Lung (tissue), 12 donors: Measurements from ENCODE around the gene RSRC1. TPM values are rescaled to one million over a fixed set of nuclear protein-coding genes. Genes with fewer than 3 reads are reported as not detected.

Source experiments
- ATAC-seq: fragments of 200-7000 bp; cut with Tn5 transposase; one replicate; pipeline ENCODE4 v1.9.1; 2020; ENCODE audit warnings: moderate number of reproducible peaks; ENCODE audit not compliant: insufficient read depth, low FRiP score
- DNase-seq, 3 donors: peaks; one replicate each; pipeline ENCODE4 v3.0.0-alpha.2; 2013 to 2017
- H3K27ac ChIP-seq, 2 donors: one replicate each; pipeline ENCODE4 v1.5.1; 2013; ENCODE audit warnings: mild to moderate bottlenecking in 2 of 2, moderate library complexity in 2 of 2, control low read depth in 1 of 2, inconsistent platforms in 1 of 2, low read depth in 1 of 2, low read length in 1 of 2
- H3K27me3 ChIP-seq, 3 donors: one replicate each; pipeline ENCODE4 v1.5.1; 2013; ENCODE audit warnings: low read length in 2 of 3; ENCODE audit not compliant: control insufficient read depth in 3 of 3, insufficient read depth in 3 of 3
- H3K36me3 ChIP-seq, 4 donors: one replicate each; pipeline ENCODE4 v1.5.1; 2013; ENCODE audit warnings: low read length in 4 of 4, mild to moderate bottlenecking in 1 of 4, moderate library complexity in 1 of 4; ENCODE audit not compliant: control insufficient read depth in 4 of 4, insufficient read depth in 4 of 4
- H3K4me1 ChIP-seq, 5 donors: one replicate each; pipeline ENCODE4 v1.5.1; 2013; ENCODE audit warnings: low read length in 5 of 5, mild to moderate bottlenecking in 2 of 5, moderate library complexity in 1 of 5; ENCODE audit not compliant: control insufficient read depth in 5 of 5, insufficient read depth in 5 of 5
- H3K4me3 ChIP-seq: one replicate; pipeline ENCODE4 v1.5.1; 2013; ENCODE audit warnings: mild to moderate bottlenecking, control low read depth, moderate library complexity
- H3K9ac ChIP-seq, 2 donors: one replicate each; pipeline ENCODE4 v1.5.1; 2013; ENCODE audit warnings: low read length in 2 of 2, control low read depth in 1 of 2; ENCODE audit not compliant: insufficient read depth in 1 of 2
- H3K9me3 ChIP-seq, 4 donors: one replicate each; pipeline ENCODE4 v1.5.1; 2013; ENCODE audit warnings: low read length in 3 of 4, mild to moderate bottlenecking in 1 of 4, moderate library complexity in 1 of 4; ENCODE audit not compliant: control insufficient read depth in 4 of 4, insufficient read depth in 3 of 4
- CTCF ChIP-seq: IDR thresholded peaks from 2 replicates; pipeline ENCODE4 v1.5.1; 2012; ENCODE audit warnings: mild to moderate bottlenecking; ENCODE audit errors: control extremely low read depth, extremely low read depth
- WGBS, 2 donors: extraction: QIAGEN DNeasy Blood & Tissue Kit; methylation state at CpG; one replicate each; pipeline ENCODE4 v1.1.7; 2013; 5-methylcytosine and 5-hydroxymethylcytosine counted together
- polyA plus RNA-seq, 2 donors: library from polyadenylated mRNA; stranded (reverse); fragments of 200-250 nt; gene quantifications; one replicate each; pipeline ENCODE4 v1.2.1, GENCODE V29; 2013
- total RNA-seq, 2 donors: library from RNA; depleted of rRNA in 1 of 2; stranded (reverse); fragments of >200 nt in 1 of 2; gene quantifications; one replicate each; pipeline ENCODE4 v1.2.1, GENCODE V29; 2014 to 2021
- donor health status: control.
- donor health status: control.
- donor health status: Bipolar disorder and iron deficiency.
- donor health status: healthy.
- donor health status: DM: yes; HTN: yes; CAD: no.

The RSRC1 gene
- total and polyA plus RNA-seq, 4 donors, result 9.1 to 53.5 (median 17.0) TPM

GRCh38 chr3:158403013-158403412, 293.1 kb downstream of the RSRC1 start:
- no peak for DNase-seq
- ATAC-seq, result no peak
- no peak overlapping the region for H3K9ac ChIP-seq
- H3K27me3 ChIP-seq, result no peaks in the 10 kb centered on the region
- no peak overlapping the region for H3K27ac ChIP-seq
- H3K36me3 ChIP-seq, result no peaks in the 10 kb centered on the region
- H3K9me3 ChIP-seq, result no peaks in the 10 kb centered on the region
- no peaks in the 10 kb centered on the region for H3K4me1 ChIP-seq
- WGBS, 2 donors, result 94 to 97% methylated on average over 1 of the region's 1 CpG
- H3K4me3 ChIP-seq, result no peak overlapping the region
- TF ChIP-seq CTCF, result no peak

- no peak overlapping the region for H3K4me3 ChIP-seq
- DNase-seq, result no peak
- no peaks in the 10 kb centered on the region for H3K36me3 ChIP-seq
- no peak overlapping the region for H3K9ac ChIP-seq
- WGBS, 2 donors, result 81 to 83% methylated on average over 1 of the region's 1 CpG
- H3K4me1 ChIP-seq, result no peaks in the 10 kb centered on the region
- ATAC-seq, result no peak
- no peaks in the 10 kb centered on the region for H3K27me3 ChIP-seq
- H3K27ac ChIP-seq, result no peak overlapping the region
- no peak for TF ChIP-seq CTCF
- no peaks in the 10 kb centered on the region for H3K9me3 ChIP-seq
These were observed 294.3 kb downstream of the RSRC1 start for GRCh38 chr3:158404131-158404718.

GRCh38 chr3:158405507-158405906, 295.6 kb downstream of the RSRC1 start:
- no peak for ATAC-seq
- no peaks in the 10 kb centered on the region for H3K9me3 ChIP-seq
- no peak for TF ChIP-seq CTCF
- H3K4me3 ChIP-seq, result no peak overlapping the region
- H3K27ac ChIP-seq, result no peak overlapping the region
- DNase-seq, result no peak
- H3K9ac ChIP-seq, result no peak overlapping the region
- H3K36me3 ChIP-seq, result no peaks in the 10 kb centered on the region
- WGBS, 2 donors, result 97 to 99% methylated on average over 2 of the region's 2 CpGs
- H3K27me3 ChIP-seq, result no peaks in the 10 kb centered on the region
- H3K4me1 ChIP-seq, result no peaks in the 10 kb centered on the region
